Measurements from ENCODE around the gene RNF17. TPM values are rescaled to one million over a fixed set of nuclear protein-coding genes. Genes with fewer than 3 reads are reported as not detected.
"Not testable (repeated sequence)": the region's sequence is repeated elsewhere in the genome, so short reads cannot be mapped to it uniquely, and the experiment has no call there.

RNF17 gene
- polyA plus RNA-seq, 1 of the 3 experiments (the other 2 are of a cell fraction): not detected

DNA sequence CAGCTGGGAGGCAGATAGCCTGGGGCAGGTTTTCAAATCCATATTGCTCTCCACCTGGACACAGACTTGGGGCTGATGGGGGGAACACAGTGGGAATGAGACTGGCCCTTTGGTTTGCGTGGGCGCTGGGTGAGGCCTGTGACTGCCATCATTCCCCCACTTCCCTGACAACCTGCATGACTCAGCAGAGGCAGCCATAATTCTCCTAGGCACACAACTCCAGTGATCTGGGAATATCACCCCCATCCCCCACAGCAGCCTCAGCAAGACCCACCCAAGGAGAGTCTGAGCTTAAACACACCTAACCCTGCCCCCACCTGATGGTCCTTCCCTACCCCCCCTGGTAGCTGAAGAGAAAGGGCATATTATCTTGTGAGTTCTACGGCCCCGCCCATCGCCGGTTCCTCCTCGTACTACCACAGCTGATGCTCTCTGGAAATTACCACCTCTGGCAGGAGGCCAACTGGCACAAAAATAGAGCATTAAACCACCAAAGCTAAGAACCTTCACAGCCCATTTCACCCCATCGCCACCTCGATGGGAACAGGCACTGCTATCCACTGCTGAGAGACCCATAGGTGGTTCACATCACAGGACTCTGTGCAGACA, 71.0 kb downstream of the RNF17 start:
- H3K36me3 ChIP-seq (replicated peaks in 1 of 2; ENCODE audit: control insufficient read depth in 1 of 2, insufficient read depth in 2 of 2, low read length in 1 of 2): no peaks in the 10 kb centered on the region
- no peaks in the 10 kb centered on the region for H3K9me3 ChIP-seq
- no peaks in the 10 kb centered on the region for H3F3A ChIP-seq (replicated peaks; ENCODE audit: insufficient read depth)
- DNase-seq: no peak
- H3K4me1 ChIP-seq (ENCODE audit: control insufficient read depth in 1 of 2, insufficient read depth in 2 of 2, low read depth in 1 of 2, low read length in 1 of 2): no peaks in the 10 kb centered on the region; a peak in 1 of 4 replicates
- TF ChIP-seq NRF1 (IDR thresholded peaks at IDR 0.05; ENCODE audit: low read depth, low read length) (no peak), MXI1 (IDR thresholded peaks at IDR 0.05; ENCODE audit: low read depth, low read length) (no peak), PBX3 (IDR thresholded peaks at IDR 0.05) (no peak), RAD21 (IDR thresholded peaks at IDR 0.05; ENCODE audit: low read length) (no peak), ELF1 (IDR thresholded peaks at IDR 0.05) (no peak), SIN3A (IDR thresholded peaks at IDR 0.05; ENCODE audit: borderline replicate concordance, low read depth, low read length) (no peak), GATA2 (CRISPR knock-in tag; IDR thresholded peaks at IDR 0.05) (no peak), NFIC (IDR thresholded peaks at IDR 0.05; ENCODE audit: borderline replicate concordance) (no peak), FOXJ3 (CRISPR knock-in tag; IDR thresholded peaks at IDR 0.05) (no peak), RCOR1 (IDR thresholded peaks at IDR 0.05; ENCODE audit: low read length) (no peak), FOXM1 (IDR thresholded peaks at IDR 0.05; ENCODE audit: low read depth) (no peak), GABPA (IDR thresholded peaks at IDR 0.05; ENCODE audit: low read depth) (no peak), POLR2AphosphoS5 (IDR thresholded peaks at IDR 0.05; ENCODE audit: low read depth, low read length) (no peak), ZBTB33 (IDR thresholded peaks at IDR 0.05; ENCODE audit: borderline replicate concordance, low read depth) (no peak), RFX5 (IDR thresholded peaks at IDR 0.05; ENCODE audit: low read length) (no peak), JUND (IDR thresholded peaks at IDR 0.05) (no peak)
- TF ChIP-seq, protein P1, sequence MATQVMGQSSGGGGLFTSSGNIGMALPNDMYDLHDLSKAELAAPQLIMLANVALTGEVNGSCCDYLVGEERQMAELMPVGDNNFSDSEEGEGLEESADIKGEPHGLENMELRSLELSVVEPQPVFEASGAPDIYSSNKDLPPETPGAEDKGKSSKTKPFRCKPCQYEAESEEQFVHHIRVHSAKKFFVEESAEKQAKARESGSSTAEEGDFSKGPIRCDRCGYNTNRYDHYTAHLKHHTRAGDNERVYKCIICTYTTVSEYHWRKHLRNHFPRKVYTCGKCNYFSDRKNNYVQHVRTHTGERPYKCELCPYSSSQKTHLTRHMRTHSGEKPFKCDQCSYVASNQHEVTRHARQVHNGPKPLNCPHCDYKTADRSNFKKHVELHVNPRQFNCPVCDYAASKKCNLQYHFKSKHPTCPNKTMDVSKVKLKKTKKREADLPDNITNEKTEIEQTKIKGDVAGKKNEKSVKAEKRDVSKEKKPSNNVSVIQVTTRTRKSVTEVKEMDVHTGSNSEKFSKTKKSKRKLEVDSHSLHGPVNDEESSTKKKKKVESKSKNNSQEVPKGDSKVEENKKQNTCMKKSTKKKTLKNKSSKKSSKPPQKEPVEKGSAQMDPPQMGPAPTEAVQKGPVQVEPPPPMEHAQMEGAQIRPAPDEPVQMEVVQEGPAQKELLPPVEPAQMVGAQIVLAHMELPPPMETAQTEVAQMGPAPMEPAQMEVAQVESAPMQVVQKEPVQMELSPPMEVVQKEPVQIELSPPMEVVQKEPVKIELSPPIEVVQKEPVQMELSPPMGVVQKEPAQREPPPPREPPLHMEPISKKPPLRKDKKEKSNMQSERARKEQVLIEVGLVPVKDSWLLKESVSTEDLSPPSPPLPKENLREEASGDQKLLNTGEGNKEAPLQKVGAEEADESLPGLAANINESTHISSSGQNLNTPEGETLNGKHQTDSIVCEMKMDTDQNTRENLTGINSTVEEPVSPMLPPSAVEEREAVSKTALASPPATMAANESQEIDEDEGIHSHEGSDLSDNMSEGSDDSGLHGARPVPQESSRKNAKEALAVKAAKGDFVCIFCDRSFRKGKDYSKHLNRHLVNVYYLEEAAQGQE (IDR thresholded peaks at IDR 0.05; ENCODE audit: low read depth, low read length): no peak
- TF ChIP-seq, protein P2, sequence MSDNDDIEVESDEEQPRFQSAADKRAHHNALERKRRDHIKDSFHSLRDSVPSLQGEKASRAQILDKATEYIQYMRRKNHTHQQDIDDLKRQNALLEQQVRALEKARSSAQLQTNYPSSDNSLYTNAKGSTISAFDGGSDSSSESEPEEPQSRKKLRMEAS (IDR thresholded peaks at IDR 0.05; ENCODE audit: low read depth): no peak
- TF ChIP-seq, protein P3, sequence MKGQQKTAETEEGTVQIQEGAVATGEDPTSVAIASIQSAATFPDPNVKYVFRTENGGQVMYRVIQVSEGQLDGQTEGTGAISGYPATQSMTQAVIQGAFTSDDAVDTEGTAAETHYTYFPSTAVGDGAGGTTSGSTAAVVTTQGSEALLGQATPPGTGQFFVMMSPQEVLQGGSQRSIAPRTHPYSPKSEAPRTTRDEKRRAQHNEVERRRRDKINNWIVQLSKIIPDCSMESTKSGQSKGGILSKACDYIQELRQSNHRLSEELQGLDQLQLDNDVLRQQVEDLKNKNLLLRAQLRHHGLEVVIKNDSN (IDR thresholded peaks at IDR 0.05; ENCODE audit: borderline replicate concordance, low read depth): no peak
- TF ChIP-seq, protein P4, sequence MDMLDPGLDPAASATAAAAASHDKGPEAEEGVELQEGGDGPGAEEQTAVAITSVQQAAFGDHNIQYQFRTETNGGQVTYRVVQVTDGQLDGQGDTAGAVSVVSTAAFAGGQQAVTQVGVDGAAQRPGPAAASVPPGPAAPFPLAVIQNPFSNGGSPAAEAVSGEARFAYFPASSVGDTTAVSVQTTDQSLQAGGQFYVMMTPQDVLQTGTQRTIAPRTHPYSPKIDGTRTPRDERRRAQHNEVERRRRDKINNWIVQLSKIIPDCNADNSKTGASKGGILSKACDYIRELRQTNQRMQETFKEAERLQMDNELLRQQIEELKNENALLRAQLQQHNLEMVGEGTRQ (IDR thresholded peaks at IDR 0.05; ENCODE audit: borderline replicate concordance, low read depth, low read length): no peak
- H2AFZ ChIP-seq (ENCODE audit: low read depth): no peak overlapping the region
- POLR2A ChIA-PET: no interaction called here
- CTCF ChIA-PET: interaction anchor here (1.2 to 1.8 kb wide), 2 partner anchors 10 to 12 kb away, joined by 3 to 4 read pairs; no protein-coding TSS in a partner anchor
- H3K9ac ChIP-seq: no peak overlapping the region
- H3K27me3 ChIP-seq (ENCODE audit: insufficient read depth): no peaks in the 10 kb centered on the region
- no peaks in the 10 kb centered on the region for H3K9me2 ChIP-seq
- WGBS (ENCODE audit: low lambda C conversion rate): 46% methylated on average over 9 of the region's 9 CpGs
- no peaks in the 10 kb centered on the region for H3K79me2 ChIP-seq (ENCODE audit: insufficient read depth)
- H3K4me3 ChIP-seq (ENCODE audit: low read depth in 2 of 2, low read length in 1 of 2): no peak overlapping the region
- H4K20me1 ChIP-seq (ENCODE audit: insufficient read depth): no peaks in the 10 kb centered on the region
- H3K4me2 ChIP-seq: no peak overlapping the region
- H3K27ac ChIP-seq (ENCODE audit: low read depth in 2 of 2, low read length in 1 of 2): no peak overlapping the region

DNA sequence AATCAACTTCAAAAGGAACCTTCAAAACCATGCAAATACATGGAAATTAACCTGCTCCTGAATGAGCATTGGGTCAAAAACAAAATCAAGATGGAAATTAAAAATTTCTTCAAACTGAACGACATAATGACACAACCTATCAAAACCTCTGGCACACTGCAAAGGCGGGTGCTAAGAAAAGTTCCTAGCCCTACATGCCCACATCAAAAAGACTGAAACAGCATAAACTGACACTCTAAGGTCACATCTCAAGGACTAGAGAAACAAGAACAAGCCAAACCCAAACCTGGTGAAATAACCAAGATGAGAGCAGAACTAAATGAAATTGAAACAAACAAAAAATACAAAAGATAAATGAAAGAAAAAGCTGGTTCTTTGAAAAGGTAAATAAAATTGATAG, 73.6 kb downstream of the RNF17 start:
- H3K79me2 ChIP-seq (ENCODE audit: insufficient read depth); H3F3A ChIP-seq (replicated peaks; ENCODE audit: insufficient read depth); H3K4me2 ChIP-seq; H2AFZ ChIP-seq (ENCODE audit: low read depth); H3K4me1 ChIP-seq (ENCODE audit: control insufficient read depth in 1 of 2, insufficient read depth in 2 of 2, low read depth in 1 of 2, low read length in 1 of 2); CTCF ChIA-PET; H3K36me3 ChIP-seq (replicated peaks in 1 of 2; ENCODE audit: control insufficient read depth in 1 of 2, insufficient read depth in 2 of 2, low read length in 1 of 2); H3K27ac ChIP-seq (ENCODE audit: low read depth in 2 of 2, low read length in 1 of 2); H3K9me3 ChIP-seq; H4K20me1 ChIP-seq (ENCODE audit: insufficient read depth); H3K4me3 ChIP-seq (ENCODE audit: low read depth in 2 of 2, low read length in 1 of 2); DNase-seq; POLR2A ChIA-PET; H3K9ac ChIP-seq; H3K27me3 ChIP-seq (ENCODE audit: insufficient read depth); H3K9me2 ChIP-seq: not testable (repeated sequence)
- 50% methylated on average over 2 of the region's 2 CpGs for WGBS (ENCODE audit: low lambda C conversion rate)

Data from SK-N-SH (cell line).